SK-N-MC (cell line): Measurements from ENCODE around the gene CYP27A1.

Experiments used
- EZH2 ChIP-seq: fragments of 200-600 bp; sonication (generic); IDR thresholded peaks from one replicate; pipeline ENCODE4 v1.6.1; 2017; ENCODE audit warnings: antibody characterized with exemption
- POLR2AphosphoS5 ChIP-seq: IDR thresholded peaks from 2 replicates; pipeline ENCODE4 v1.6.1; 2012; ENCODE audit warnings: mild to moderate bottlenecking, low read depth, low read length, borderline replicate concordance

DNA sequence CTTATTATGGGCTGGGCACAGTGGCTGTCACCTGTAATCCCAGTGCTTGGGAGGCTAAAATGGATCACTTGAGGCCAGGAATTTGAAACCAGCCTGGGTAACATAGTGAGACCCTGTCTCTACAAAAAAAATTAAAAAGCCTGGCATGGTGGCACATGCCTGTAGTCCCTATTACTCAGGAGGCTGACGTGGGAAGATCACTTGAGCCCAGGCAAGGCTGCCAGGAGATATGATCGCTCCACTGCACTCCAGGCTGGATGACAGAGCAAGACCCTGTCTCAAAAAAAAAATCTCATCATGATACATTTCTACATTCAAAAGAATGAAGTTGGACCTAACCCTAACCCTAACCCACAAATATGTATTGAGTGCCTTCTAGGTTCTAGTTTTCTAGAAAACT lies 20.2 kb upstream of the CYP27A1 start:
- TF ChIP-seq EZH2 (no peak), POLR2AphosphoS5 (no peak)
